SK-N-SH (cell line): ENCODE data around the gene GALNT1. TPM values are rescaled to one million over a fixed set of nuclear protein-coding genes. Genes with fewer than 3 reads are reported as not detected.

Source experiments
- CTCF ChIA-PET: fragments of 300-600, 350-600 bp; formaldehyde crosslinking; extraction: SDS; loops from one replicate; lab custom pipeline; 2021; lab: Yijun Ruan, JAX
- POLR2A ChIA-PET: fragments of 350-600 bp; sonication (Branson Sonifier 250); formaldehyde crosslinking; extraction: SDS; loops from one replicate; lab custom pipeline; 2020; ENCODE audit warnings: antibody characterized with exemption, inconsistent platforms; lab: Yijun Ruan, JAX
- DNase-seq: peaks from one replicate; pipeline ENCODE4 v3.0.0; 2012
- H2AFZ ChIP-seq: fragments of 200-600 bp; sonication (generic); 2 replicates; pipeline ENCODE4 v1.8.1; 2016; ENCODE audit warnings: antibody characterized with exemption, mild to moderate bottlenecking, low read depth
- H3F3A ChIP-seq: fragments of 200-600 bp; sonication (generic); replicated peaks from 2 replicates; pipeline ENCODE3; 2016; ENCODE audit warnings: antibody characterized with exemption, mild to moderate bottlenecking; ENCODE audit not compliant: insufficient read depth
- H3K27ac ChIP-seq, 2 experiments: fragments of 200-500 bp in 1 of 2; fragments of 200-600 bp in 1 of 2; sonication (Bioruptor generic) in 1 of 2; sonication (generic), shearing (Covaris generic) in 1 of 2; 2 replicates each; pipeline versions ENCODE4 v1.5.1 to v1.6.1; 2014 to 2016; ENCODE audit warnings: low read depth in 2 of 2, inconsistent platforms in 1 of 2, low read length in 1 of 2, mild to moderate bottlenecking in 1 of 2, mixed read lengths in 1 of 2
- H3K27me3 ChIP-seq: fragments of 200-600 bp; sonication (generic), shearing (Covaris generic); 2 replicates; pipeline ENCODE4 v1.6.1; 2016; ENCODE audit warnings: mixed run types; ENCODE audit not compliant: insufficient read depth
- H3K36me3 ChIP-seq, 2 experiments: fragments of 200-500 bp in 1 of 2; fragments of 200-600 bp in 1 of 2; sonication (Bioruptor generic) in 1 of 2; sonication (generic) in 1 of 2; replicated peaks in 1 of 2; 2 replicates each; pipeline versions ENCODE3 to v1.5.1; 2014 to 2016; ENCODE audit warnings: low read length in 1 of 2, mild to moderate bottlenecking in 1 of 2; ENCODE audit not compliant: insufficient read depth in 2 of 2, control insufficient read depth in 1 of 2
- H3K4me1 ChIP-seq, 2 experiments: fragments of 200-500 bp in 1 of 2; fragments of 200-600 bp in 1 of 2; sonication (Bioruptor generic) in 1 of 2; sonication (generic), shearing (Covaris generic) in 1 of 2; 2 replicates each; pipeline versions ENCODE4 v1.5.1 to v1.6.1; 2014 to 2016; ENCODE audit warnings: low read depth in 1 of 2, low read length in 1 of 2, mixed run types in 1 of 2; ENCODE audit not compliant: insufficient read depth in 2 of 2, control insufficient read depth in 1 of 2
- H3K4me2 ChIP-seq: fragments of 200-600 bp; sonication (generic), shearing (Covaris generic); 2 replicates; pipeline ENCODE4 v1.6.1; 2017; ENCODE audit warnings: mixed run types
- H3K4me3 ChIP-seq, 2 experiments: fragments of 200-500 bp in 1 of 2; fragments of 200-600 bp in 1 of 2; sonication (Bioruptor generic) in 1 of 2; sonication (generic), shearing (Covaris generic) in 1 of 2; 2 replicates each; pipeline versions ENCODE4 v1.5.1 to v1.8.1; 2014 to 2016; ENCODE audit warnings: low read depth in 2 of 2, inconsistent platforms in 1 of 2, low read length in 1 of 2, mild to moderate bottlenecking in 1 of 2, mixed read lengths in 1 of 2, moderate library complexity in 1 of 2
- H3K79me2 ChIP-seq: fragments of 200-600 bp; sonication (generic); 2 replicates; pipeline ENCODE4 v1.8.1; 2017; ENCODE audit warnings: mild to moderate bottlenecking; ENCODE audit not compliant: insufficient read depth
- H3K9ac ChIP-seq: fragments of 200-600 bp; sonication (generic); 2 replicates; pipeline ENCODE4 v1.6.1; 2017; ENCODE audit warnings: mixed run types
- H3K9me2 ChIP-seq: fragments of 200-600 bp; sonication (generic); 2 replicates; pipeline ENCODE4 v1.6.1; 2017; ENCODE audit warnings: mixed run types
- H3K9me3 ChIP-seq: fragments of 200-600 bp; sonication (generic); 2 replicates; pipeline ENCODE4 v1.6.1; 2017; ENCODE audit warnings: mixed run types, mild to moderate bottlenecking, moderate library complexity
- H4K20me1 ChIP-seq: fragments of 200-600 bp; sonication (generic); 2 replicates; pipeline ENCODE4 v1.6.1; 2017; ENCODE audit warnings: mild to moderate bottlenecking, mixed run types; ENCODE audit not compliant: insufficient read depth
- CTCF ChIP-seq: fragments of 200-600 bp; sonication (generic); IDR thresholded peaks from 2 replicates; pipeline ENCODE4 v1.6.1; 2017; ENCODE audit warnings: antibody characterized with exemption, mild to moderate bottlenecking, moderate library complexity
- GABPA ChIP-seq: IDR thresholded peaks from 2 replicates; pipeline ENCODE4 v1.4.0; 2012; ENCODE audit warnings: low read depth, mild to moderate bottlenecking
- JUND ChIP-seq: IDR thresholded peaks from 2 replicates; pipeline ENCODE4 v1.4.0; 2012
- NFIC ChIP-seq: IDR thresholded peaks from 2 replicates; pipeline ENCODE4 v1.4.0; 2012; ENCODE audit warnings: borderline replicate concordance
- POLR2AphosphoS5 ChIP-seq: IDR thresholded peaks from 2 replicates; pipeline ENCODE4 v1.6.1; 2012; ENCODE audit warnings: low read depth, low read length
- RCOR1 ChIP-seq: fragments of 150-350 bp; IDR thresholded peaks from 2 replicates; pipeline ENCODE4 v1.6.1; 2017; ENCODE audit warnings: antibody characterized with exemption, low read length
- REST ChIP-seq: IDR thresholded peaks from 2 replicates; pipeline ENCODE4 v1.6.1; 2012; ENCODE audit warnings: mild to moderate bottlenecking, low read depth, low read length, moderate library complexity
- TCF12 ChIP-seq: IDR thresholded peaks from 2 replicates; pipeline ENCODE4 v1.4.0; 2012
- WGBS: methylation state at CpG from one replicate; pipeline ENCODE4 v1.1.6; 2017; ENCODE audit warnings: low lambda C conversion rate; 5-methylcytosine and 5-hydroxymethylcytosine counted together
- polyA plus RNA-seq, 3 experiments: library from polyadenylated mRNA; depleted of rRNA; stranded (reverse); fragments of >200 nt; gene quantifications; 2 replicates each; pipeline ENCODE4 v1.2.3, GENCODE V29; 2012

The GALNT1 gene
- polyA plus RNA-seq, 1 of the 3 experiments (the other 2 are of a cell fraction) = 15.7 TPM

GRCh38 chr18:35732636-35733035 lies 151.1 kb downstream of the GALNT1 start:
- Histone ChIP-seq H4K20me1 (no peaks in the 10 kb centered on the region), H3K9ac (no peak overlapping the region), H3K27me3 (no peaks in the 10 kb centered on the region), H3K4me1 (peaks cover 0 to 2% of the 10 kb centered on the region in 2 experiments; a peak in 1 of 4 replicates), H3K4me2 (no peak overlapping the region), H3K4me3 (no peak overlapping the region), H2AFZ (no peak overlapping the region), H3K36me3 (no peaks in the 10 kb centered on the region), H3K9me2 (no peaks in the 10 kb centered on the region), H3F3A (no peaks in the 10 kb centered on the region), H3K79me2 (no peaks in the 10 kb centered on the region), H3K27ac (no peak overlapping the region), H3K9me3 (no peaks in the 10 kb centered on the region)
- ChIA-PET POLR2A (interaction anchor here (0.6 kb wide), 1 partner anchor 151 kb away, joined by 3 read pairs; no protein-coding TSS in a partner anchor), CTCF (interaction anchor here (1.6 to 3.5 kb wide), 2 partner anchors 24 to 217 kb away, joined by 7 to 13 read pairs; no protein-coding TSS in a partner anchor)
- TF ChIP-seq TCF12 (peak; percentile 61; the same call in 1 of the 2 replicates), JUND (no peak)
- no peak for DNase-seq
- 56% methylated on average over 1 of the region's 1 CpG for WGBS

GRCh38 chr18:35733408-35733807 lies 151.9 kb downstream of the GALNT1 start:
- Histone ChIP-seq H4K20me1 (no peaks in the 10 kb centered on the region), H3K27me3 (no peaks in the 10 kb centered on the region), H3K4me2 (no peak overlapping the region), H3K4me3 (no peak overlapping the region), H3K79me2 (no peaks in the 10 kb centered on the region), H3K27ac (no peak overlapping the region), H3F3A (no peaks in the 10 kb centered on the region), H3K9me2 (no peaks in the 10 kb centered on the region), H3K9ac (no peak overlapping the region), H3K4me1 (peaks cover 0 to 2% of the 10 kb centered on the region in 2 experiments; a peak in 1 of 4 replicates), H3K9me3 (no peaks in the 10 kb centered on the region), H2AFZ (no peak overlapping the region), H3K36me3 (no peaks in the 10 kb centered on the region)
- POLR2A ChIA-PET = no interaction called here
- 77% methylated on average over 7 of the region's 7 CpGs for WGBS
- DNase-seq = no peak
- TF ChIP-seq RCOR1 (no peak), CTCF (no peak), NFIC (no peak), POLR2AphosphoS5 (no peak), GABPA (no peak), REST (no peak), TCF12 (no peak)
- CTCF ChIA-PET = interaction anchor here (1.6 to 3.5 kb wide), 2 partner anchors 23 to 216 kb away, joined by 7 to 13 read pairs; no protein-coding TSS in a partner anchor
